Inflammatory macrophage treated with lipopolysaccharide for 4 hours (primary cell): ENCODE measurements around the gene FBXO2.

Source experiments
- DNase-seq: peaks from one replicate; pipeline ENCODE4 v3.0.0-alpha.2; 2020

The FBXO2 gene

GRCh38 chr1:11681071-11681771 is 27.0 kb upstream of the FBXO2 start, which contains the start of gene MAD2L2:
Gene MAD2L2, minus strand, starts transcription at chr1:11681148. Its CDS starts 547 bp downstream, at chr1:11680601.
- peak; percentile 84 for DNase-seq

- DNase-seq, result no peak
Measured at GRCh38 chr1:11680270-11681070, 26.2 kb upstream of the FBXO2 start.

- DNase-seq, result no peak
Measured at GRCh38 chr1:11678442-11678841, 24.2 kb upstream of the FBXO2 start.

- no peak for DNase-seq
Measured at GRCh38 chr1:11676386-11677103, 22.3 kb upstream of the FBXO2 start.

GRCh38 chr1:11675325-11675724 is 21.1 kb upstream of the FBXO2 start:
- no peak for DNase-seq

- DNase-seq, result no peak
Measured at GRCh38 chr1:11674488-11674887, 20.3 kb upstream of the FBXO2 start.

DNA sequence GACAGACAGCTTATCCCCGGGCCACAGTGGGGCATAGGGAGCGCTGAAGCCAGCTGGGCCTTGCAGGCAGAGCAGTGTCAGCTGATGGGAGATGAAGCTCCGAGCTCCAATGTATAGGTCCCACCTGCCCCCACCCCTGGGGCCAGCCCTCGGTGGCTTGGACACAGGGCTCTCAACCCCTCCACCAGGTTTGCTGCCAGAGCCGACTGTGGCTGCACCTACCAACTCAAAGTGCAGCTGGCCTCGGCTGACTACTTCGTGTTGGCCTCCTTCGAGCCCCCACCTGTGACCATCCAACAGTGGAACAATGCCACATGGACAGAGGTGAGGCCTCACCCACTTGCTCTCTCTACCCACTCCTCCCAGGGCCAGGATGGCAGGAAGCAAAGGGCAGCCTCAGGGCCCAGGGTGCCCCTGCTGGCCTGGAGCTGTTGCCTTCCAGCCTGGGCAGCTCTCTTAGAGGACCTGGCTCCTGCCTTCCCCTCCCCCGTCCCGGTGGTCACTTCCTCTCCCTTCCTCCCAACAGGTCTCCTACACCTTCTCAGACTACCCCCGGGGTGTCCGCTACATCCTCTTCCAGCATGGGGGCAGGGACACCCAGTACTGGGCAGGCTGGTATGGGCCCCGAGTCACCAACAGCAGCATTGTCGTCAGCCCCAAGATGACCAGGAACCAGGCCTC is 19.0 kb upstream of the FBXO2 start:
- no peak for DNase-seq

DNA sequence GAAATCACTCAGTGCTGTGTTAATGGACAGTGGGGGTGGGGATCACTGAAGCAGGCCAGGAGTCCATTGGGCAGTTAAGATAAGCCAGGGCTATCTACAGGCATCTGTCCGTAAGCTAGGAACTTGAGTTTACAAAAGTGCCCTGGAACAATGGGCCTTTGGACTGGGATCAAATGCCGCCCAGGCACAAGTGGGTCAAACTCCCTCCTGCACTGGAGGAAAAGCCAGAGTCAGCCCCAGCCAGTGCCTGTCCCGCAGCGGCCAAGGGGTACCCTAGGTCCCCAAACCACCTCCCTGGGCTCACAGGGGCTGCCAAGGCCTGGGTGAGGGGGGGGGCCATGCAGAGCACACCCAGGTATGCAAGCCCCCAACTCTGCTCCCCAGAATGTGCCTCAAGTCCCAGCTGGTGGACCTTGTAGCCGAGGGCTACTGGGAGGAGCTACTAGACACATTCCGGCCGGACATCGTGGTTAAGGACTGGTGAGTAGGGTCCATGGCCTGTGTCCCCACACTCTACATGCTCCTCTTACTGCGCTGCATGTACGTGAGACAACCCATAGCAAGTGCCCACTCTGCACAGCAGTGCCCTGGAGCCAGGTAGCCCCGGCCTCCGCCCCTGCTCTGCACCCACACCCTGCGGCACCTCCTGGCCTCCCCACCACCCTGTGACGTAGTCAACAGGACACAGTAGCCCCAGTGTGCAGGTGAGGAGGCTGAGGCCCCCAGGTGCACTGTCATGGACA is 17.5 kb upstream of the FBXO2 start:
- DNase-seq, result no peak

GRCh38 chr1:11671205-11671543 is 16.9 kb upstream of the FBXO2 start:
- no peak for DNase-seq

GRCh38 chr1:11670747-11671146 is 16.5 kb upstream of the FBXO2 start:
- DNase-seq, result peak; percentile 53

- no peak for DNase-seq
Measured at GRCh38 chr1:11668516-11668915, 14.3 kb upstream of the FBXO2 start.

DNA sequence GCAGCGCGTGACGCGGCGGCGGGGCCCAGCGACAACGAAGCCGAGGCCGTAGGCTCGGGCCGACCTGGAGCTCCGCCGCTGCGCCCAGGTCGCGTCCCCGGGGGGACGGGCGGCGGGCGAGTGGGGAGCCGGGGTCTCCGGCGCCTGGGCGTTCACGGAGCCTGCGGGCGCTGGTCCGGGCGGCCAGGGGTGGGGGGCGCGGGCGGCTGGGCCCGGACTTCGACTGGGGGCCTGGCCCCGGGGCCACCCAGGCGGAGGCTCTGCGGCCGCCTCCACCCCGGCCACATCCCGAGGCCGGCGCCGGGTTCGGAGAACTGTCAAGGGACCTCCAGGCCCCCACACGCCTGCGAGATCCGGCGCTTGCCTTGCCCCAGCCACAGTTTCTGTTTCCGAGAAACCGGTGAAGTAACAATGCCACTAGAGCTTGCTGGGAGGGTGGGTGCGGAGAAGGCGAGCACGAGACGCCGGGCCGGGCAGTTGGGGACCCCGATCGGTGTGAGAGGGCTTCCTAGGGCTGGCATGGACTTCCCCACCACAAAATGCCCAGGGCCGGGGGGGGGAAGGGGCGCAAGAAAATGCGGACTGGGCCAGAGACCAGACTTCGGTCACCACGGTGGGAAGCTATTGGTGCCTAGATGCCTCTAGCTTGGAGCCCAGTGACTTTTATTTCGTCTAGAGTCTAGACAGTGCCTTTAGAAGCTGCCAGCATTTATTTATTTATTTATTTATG is 10.3 kb upstream of the FBXO2 start:
- peak; percentile 77 for DNase-seq

DNA sequence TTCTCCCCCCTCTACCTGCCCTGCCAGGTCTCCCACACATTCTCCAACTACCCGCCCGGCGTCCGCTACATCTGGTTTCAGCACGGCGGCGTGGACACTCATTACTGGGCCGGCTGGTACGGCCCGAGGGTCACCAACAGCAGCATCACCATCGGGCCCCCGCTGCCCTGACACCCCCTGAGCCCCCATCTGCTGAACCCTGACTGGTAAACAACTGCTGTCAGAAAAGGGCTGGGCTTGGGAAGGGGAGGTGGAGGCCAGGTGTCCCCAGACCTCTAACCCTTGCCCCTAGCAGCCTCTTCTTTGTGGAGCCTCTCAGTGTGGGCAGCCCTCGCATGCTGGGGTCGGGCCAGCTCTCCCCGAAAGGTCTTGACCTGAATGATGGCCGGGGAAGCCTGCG is 6.9 kb upstream of the FBXO2 start:
- DNase-seq, result no peak

DNA sequence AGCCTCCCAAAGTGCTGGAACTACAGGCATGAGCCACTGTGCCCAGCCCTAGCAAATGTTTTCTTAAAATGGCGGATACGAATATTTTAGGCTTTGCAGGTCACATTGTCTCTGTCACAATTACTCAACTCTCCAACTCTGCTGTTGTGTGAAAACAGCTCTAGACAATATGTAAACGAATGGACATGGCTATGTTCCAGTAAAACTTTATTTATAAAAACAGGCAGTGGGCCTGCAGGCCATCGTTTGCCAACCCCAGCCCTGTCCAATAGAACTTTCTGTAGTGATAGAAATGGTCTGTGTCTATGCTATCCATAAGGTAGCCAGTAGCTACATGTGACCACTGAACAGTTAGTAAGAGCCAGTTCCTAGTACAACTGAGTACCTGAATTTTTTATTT is 5.5 kb upstream of the FBXO2 start:
- DNase-seq, result no peak

DNA sequence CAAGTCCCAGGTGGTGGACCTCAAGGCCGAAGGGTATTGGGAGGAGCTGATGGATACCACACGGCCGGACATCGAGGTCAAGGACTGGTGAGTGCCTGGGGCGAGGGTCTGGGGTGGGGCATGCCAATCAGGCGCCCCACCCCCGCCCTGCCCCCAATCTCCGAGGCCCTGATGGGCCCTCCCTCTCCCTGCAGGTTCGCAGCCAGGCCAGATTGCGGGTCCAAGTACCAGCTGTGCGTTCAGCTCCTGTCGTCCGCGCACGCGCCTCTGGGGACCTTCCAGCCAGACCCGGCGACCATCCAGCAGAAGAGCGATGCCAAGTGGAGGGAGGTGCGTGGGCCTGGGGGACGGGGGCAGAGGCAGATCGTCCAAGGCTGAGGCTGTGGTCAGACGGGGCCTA is 4.3 kb upstream of the FBXO2 start:
- DNase-seq, result no peak

GRCh38 chr1:11657654-11658053 is 3.4 kb upstream of the FBXO2 start:
- no peak for DNase-seq

GRCh38 chr1:11654939-11655808 is 945 bp upstream of the FBXO2 start:
- no peak for DNase-seq

DNA sequence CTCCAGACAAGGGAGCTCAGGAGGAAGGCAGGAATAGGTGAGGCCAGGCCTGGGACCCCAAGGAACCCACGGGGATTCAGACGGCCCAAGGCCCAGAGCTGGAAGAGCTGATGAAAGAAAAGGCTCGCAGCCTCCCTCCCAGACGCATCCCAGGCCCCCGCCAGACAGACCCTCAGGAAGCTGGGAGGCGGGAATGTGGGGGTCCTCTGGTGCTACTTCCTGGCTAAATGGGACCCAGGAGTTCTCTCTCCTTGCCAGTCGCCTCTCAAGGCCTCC is 430 bp downstream of the FBXO2 start:
- no peak for DNase-seq

- DNase-seq, result no peak
Measured at GRCh38 chr1:11653101-11653860, 948 bp downstream of the FBXO2 start.

DNA sequence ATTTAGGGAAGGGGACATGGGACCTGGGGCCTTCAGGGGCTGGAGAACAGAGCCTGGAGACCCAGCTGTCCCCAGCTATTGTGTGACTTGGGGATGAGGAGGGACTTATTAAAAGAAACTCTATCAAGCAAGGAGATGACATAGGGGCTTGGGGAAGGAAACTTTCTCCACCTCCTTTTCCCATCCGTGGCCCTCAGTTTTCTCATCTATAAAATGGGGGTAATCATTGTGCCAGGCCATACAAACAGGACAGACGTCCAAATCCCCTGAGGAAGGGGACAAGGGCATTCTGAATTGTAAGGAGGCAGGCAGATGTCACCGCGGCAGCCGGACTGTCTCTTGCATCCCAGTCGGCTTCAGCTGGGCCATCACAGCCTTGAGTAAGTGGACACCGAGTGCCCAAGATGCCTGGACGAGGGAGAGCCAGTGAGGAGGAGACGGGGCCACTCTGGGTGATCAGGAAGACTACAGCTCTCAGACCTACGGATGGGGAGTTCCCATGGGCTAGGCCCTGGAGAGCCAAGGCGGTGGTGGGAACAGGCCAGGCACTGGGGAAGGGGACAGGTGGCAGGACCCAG is 1.9 kb downstream of the FBXO2 start:
- DNase-seq, result no peak
